ENCODE measurements around the gene RXYLT1.

GRCh38 chr12:63848450-63848849, 68.7 kb downstream of the RXYLT1 start:
- TF ChIP-seq FOXM1 (IDR thresholded peaks at IDR 0.05; ENCODE audit: borderline replicate concordance) (no peak), FOXK2 (IDR thresholded peaks at IDR 0.05) (no peak), PKNOX1 (IDR thresholded peaks at IDR 0.05) (no peak), FOXA1 (IDR thresholded peaks at IDR 0.05) (no peak), L3MBTL2 (conservative IDR thresholded peaks at IDR 0.05) (no peak), CTBP1 (IDR thresholded peaks at IDR 0.05; ENCODE audit: borderline replicate concordance) (no peak), SUZ12 (IDR thresholded peaks at IDR 0.05) (no peak)

Measured in HEK293T (cell line).